Activated CD8-positive, alpha-beta memory T cell treated with anti-CD3 and anti-CD28 coated beads for 36 hours (primary cell): Measurements from ENCODE around the gene SORCS2. TPM values are rescaled to one million over a fixed set of nuclear protein-coding genes. Genes with fewer than 3 reads are reported as not detected.

Source experiments
- CTCF ChIA-PET: fragments of 350-600 bp; sonication (Branson Sonifier 250); formaldehyde crosslinking; loops from one replicate; lab custom pipeline; 2021; ENCODE audit warnings: antibody characterized with exemption; lab: Charles Lee
- POLR2A ChIA-PET: fragments of 350-600 bp; sonication (Branson Sonifier 250); formaldehyde crosslinking; loops from one replicate; lab custom pipeline; 2021; ENCODE audit warnings: antibody characterized with exemption; lab: Charles Lee
- total RNA-seq, 2 experiments: library from RNA; stranded (reverse); gene quantifications; one replicate each; pipeline ENCODE4 v1.2.3, GENCODE V29; 2021

Gene SORCS2
- total RNA-seq, 2 experiments from 2014 or later = not detected

DNA sequence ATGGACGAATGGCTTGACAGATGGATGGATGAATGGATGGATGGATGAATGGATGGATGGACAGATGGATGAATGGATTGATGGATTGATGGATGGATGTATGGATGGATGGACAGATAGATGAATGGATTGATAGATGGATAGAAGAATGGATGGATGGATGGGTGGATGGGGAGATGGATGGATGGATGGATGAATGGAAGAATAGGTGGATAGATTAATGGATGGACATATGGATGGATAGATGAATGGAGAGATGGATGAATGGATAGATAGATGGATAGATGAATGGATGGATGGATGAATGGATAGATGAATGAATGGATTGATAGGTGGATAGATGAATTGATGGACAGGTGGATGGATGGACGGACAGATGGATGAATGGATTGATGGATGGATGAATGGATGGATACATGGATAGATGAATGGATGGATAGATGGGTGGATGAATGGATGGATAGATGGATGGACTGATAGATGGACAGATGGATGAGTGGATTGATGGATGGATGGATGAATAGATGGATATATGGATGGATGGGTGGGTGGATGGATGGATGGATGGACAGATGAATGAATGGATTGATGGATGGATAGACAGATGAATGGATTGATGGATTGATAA lies 208.4 kb downstream of the SORCS2 start:
- ChIA-PET CTCF (no interaction called here), POLR2A (no interaction called here)

DNA sequence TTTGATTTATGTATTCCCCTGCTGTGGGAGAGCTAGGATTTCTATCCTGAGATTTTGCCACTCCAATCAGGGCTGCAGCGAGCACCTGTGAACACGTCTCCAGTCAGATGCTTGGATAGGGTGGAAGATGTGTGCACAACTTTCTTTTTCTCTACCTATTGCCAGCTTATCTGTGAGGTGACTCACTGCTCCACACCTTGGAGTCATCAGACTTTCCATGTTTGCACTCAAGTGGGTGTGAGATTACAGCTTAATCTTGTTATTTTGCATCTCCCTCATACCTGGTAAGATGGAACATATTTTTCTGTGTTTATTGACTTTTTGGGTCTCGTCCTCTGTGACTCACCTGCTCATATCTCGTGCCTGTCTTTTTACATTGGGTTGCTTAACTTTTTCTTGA lies 210.2 kb downstream of the SORCS2 start:
- ChIA-PET CTCF (no interaction called here), POLR2A (no interaction called here)

- POLR2A ChIA-PET = no interaction called here
Observed at GRCh38 chr4:7403001-7403400, 210.7 kb downstream of the SORCS2 start.

GRCh38 chr4:7408166-7408565 lies 215.8 kb downstream of the SORCS2 start:
- POLR2A ChIA-PET = no interaction called here
- CTCF ChIA-PET = no interaction called here

More at GRCh38 chr4:7403001-7403400, 210.7 kb downstream of the SORCS2 start:
- CTCF ChIA-PET = no interaction called here

- CTCF ChIA-PET = interaction anchor here (1.2 kb wide), 1 partner anchor 27 kb away, joined by 5 read pairs; no protein-coding TSS in a partner anchor
- POLR2A ChIA-PET = no interaction called here
Observed at GRCh38 chr4:7410446-7410845, 218.1 kb downstream of the SORCS2 start.

DNA sequence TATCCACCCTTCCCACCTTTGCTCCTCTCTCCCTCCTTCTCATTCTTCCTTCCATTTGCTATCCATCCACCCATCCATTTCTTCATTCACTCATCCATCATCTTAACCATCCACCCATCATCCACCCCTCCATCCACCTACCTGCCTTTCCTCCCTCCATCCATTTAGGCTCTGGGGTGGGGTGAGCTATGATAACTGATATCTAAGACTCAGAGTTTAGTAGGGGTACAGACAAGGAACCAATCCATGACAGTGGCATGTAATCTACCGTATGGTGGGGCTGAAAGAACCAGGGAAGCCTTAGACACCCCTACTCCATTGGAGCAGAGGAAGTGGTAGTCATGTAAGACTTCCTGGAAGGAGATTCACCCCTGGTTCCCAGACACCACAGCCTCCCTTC lies 219.2 kb downstream of the SORCS2 start:
- CTCF ChIA-PET = interaction anchor here (1.2 kb wide), 1 partner anchor 28 kb away, joined by 5 read pairs; no protein-coding TSS in a partner anchor
- POLR2A ChIA-PET = no interaction called here

GRCh38 chr4:7411896-7412553 lies 219.7 kb downstream of the SORCS2 start:
- CTCF ChIA-PET = no interaction called here
- POLR2A ChIA-PET = no interaction called here

DNA sequence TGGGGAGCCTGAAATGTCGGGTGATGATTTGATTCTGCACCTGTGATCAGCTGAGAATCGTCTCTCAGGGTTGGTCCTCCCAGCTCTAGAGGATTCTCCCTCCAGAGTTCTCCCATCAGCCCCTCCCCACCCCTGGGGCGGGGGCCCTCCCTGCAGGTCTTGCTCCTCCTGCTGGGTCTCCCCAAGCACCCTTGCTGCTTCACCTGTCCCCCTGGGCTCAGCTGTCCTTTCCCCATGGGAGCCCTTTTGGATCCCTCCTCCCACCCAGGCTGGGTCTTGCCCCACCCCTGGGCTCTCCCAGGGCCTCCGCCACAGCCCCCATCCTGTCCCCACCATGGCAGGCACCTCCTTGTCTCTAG lies 220.2 kb downstream of the SORCS2 start:
- POLR2A ChIA-PET = no interaction called here
- CTCF ChIA-PET = no interaction called here

- POLR2A ChIA-PET = no interaction called here
- CTCF ChIA-PET = no interaction called here
Observed at GRCh38 chr4:7414046-7414445, 221.7 kb downstream of the SORCS2 start.

DNA sequence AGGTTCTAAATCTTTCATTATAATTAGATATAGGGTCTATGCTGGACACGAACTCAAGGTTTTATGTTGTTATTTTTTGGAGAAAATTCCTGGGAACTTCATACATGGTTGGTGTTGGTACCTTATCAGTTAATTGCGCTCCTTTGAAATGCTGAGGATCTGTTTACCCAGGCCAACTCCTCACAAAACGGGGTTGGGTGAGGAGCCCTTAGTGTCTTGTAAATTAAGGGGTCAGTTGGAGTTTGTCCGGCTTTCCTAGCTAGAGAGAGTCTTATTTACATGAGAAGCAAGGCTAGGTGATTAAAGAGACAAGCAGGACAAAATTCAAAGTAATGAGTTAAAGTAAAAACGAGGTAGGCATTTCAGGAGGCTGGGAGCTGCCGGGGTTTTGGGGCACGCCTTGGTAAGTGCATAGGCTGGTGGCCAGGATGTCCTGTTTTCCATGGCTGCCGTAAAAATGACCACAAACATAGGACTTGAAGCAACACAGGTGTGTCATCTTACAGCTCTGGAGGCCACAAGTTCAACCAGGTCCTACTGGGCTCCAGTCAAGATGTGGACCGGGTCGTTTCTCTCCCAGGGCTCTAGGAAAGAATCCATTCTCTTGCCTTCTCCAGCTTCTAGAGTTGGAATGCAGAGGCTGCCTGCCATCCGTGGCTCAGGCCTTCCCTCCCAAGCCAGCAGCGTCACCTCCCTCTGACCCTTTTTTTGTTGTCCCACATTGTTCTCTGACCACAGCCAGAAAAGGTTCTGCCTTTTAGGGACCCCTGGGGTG lies 222.6 kb downstream of the SORCS2 start:
- POLR2A ChIA-PET = no interaction called here

GRCh38 chr4:7415927-7416686 lies 223.8 kb downstream of the SORCS2 start:
- POLR2A ChIA-PET = no interaction called here

More for the DNA sequence above, 222.6 kb downstream of the SORCS2 start:
- CTCF ChIA-PET = no interaction called here

DNA sequence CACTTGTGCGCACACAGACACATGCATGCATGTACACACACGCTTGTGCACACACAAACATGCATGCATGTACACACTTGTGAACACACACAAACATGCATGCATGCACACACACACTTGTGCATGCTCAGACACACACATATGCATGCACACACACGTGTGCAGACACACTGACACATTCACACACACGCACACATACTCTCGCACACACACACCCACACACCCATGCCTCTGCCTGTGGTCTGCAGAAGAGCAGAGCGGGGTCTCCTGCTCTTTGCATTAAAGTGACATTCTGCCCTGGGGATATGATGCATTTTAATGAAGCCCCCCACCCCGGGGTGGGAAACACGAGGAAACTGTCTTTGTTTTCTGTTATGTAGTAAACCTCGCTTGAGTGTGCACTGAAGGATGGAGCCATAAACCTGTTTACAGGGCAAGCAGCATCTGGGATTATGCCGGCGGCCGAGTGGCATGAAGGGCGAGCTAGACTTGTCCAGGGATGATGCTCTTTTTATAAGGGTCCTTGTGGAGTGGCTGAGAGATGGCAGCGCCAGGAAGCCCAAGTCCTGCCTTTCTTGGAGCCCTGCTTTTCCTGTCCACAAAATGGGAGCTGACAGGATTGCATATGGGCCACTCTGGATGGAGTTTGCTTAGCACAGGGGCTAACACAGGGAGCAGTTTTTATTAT lies 224.6 kb downstream of the SORCS2 start:
- ChIA-PET CTCF (no interaction called here), POLR2A (no interaction called here)

More at GRCh38 chr4:7415927-7416686, 223.8 kb downstream of the SORCS2 start:
- CTCF ChIA-PET = no interaction called here

- CTCF ChIA-PET = no interaction called here
- POLR2A ChIA-PET = no interaction called here
Observed at GRCh38 chr4:7417639-7418038, 225.3 kb downstream of the SORCS2 start.

GRCh38 chr4:7418131-7418943 lies 226.0 kb downstream of the SORCS2 start:
- ChIA-PET POLR2A (no interaction called here), CTCF (no interaction called here)

- CTCF ChIA-PET = no interaction called here
- POLR2A ChIA-PET = no interaction called here
Observed at GRCh38 chr4:7419961-7420660, 227.8 kb downstream of the SORCS2 start.

GRCh38 chr4:7420661-7421040 lies 228.3 kb downstream of the SORCS2 start:
- POLR2A ChIA-PET = no interaction called here
- CTCF ChIA-PET = no interaction called here

GRCh38 chr4:7421356-7422150 lies 229.2 kb downstream of the SORCS2 start:
- ChIA-PET CTCF (no interaction called here), POLR2A (no interaction called here)
